ENCODE results near the gene NOTCH1. TPM values are rescaled to one million over a fixed set of nuclear protein-coding genes. Genes with fewer than 3 reads are reported as not detected.

Gene NOTCH1
- polyA plus RNA-seq, 1 donor from 2014 or later, result 0.15 TPM

GRCh38 chr9:136511670-136512592, 33.9 kb downstream of the NOTCH1 start:
- H3K4me3 ChIP-seq (ENCODE audit: low read length), result no peak overlapping the region
- no peak overlapping the region for H3K4me2 ChIP-seq (ENCODE audit: low read length)
- no peaks in the 10 kb centered on the region for H3K79me2 ChIP-seq (replicated peaks; ENCODE audit: insufficient read depth, low read length)
- TF ChIP-seq EZH2 (IDR thresholded peaks at IDR 0.05; ENCODE audit: borderline replicate concordance, insufficient read depth, low read length, poor library complexity, severe bottlenecking) (no peak), TAF1 (IDR thresholded peaks at IDR 0.05; ENCODE audit: low read depth) (no peak), EP300 (conservative IDR thresholded peaks at IDR 0.05; ENCODE audit: poor library complexity, severe bottlenecking) (no peak), REST (IDR thresholded peaks at IDR 0.05; ENCODE audit: borderline replicate concordance) (no peak), RAD21 (conservative IDR thresholded peaks at IDR 0.05) (no peak), POLR2AphosphoS5 (IDR thresholded peaks at IDR 0.05) (no peak), SMC3 (conservative IDR thresholded peaks at IDR 0.05; ENCODE audit: poor library complexity) (no peak), MXI1 (conservative IDR thresholded peaks at IDR 0.05; ENCODE audit: poor library complexity, severe bottlenecking) (no peak), CTCF (IDR thresholded peaks at IDR 0.05; ENCODE audit: poor library complexity, severe bottlenecking) (no peak)
- no peaks in the 10 kb centered on the region for H3K36me3 ChIP-seq (ENCODE audit: insufficient read depth, low read length)
- no peaks in the 10 kb centered on the region for H4K20me1 ChIP-seq (ENCODE audit: insufficient read depth)
- H3F3A ChIP-seq (ENCODE audit: insufficient read depth, low read length, poor library complexity, severe bottlenecking), result no peaks in the 10 kb centered on the region
- no peaks in the 10 kb centered on the region for H3K9me2 ChIP-seq (ENCODE audit: insufficient read depth, low read length)
- H3K27me3 ChIP-seq (ENCODE audit: insufficient read depth, low read depth, low read length), result no peaks in the 10 kb centered on the region
- H3K9me3 ChIP-seq (ENCODE audit: low read length), result no peaks in the 10 kb centered on the region
- H3K9ac ChIP-seq (ENCODE audit: low read length), result no peak overlapping the region
- no peak overlapping the region for H3K27ac ChIP-seq (ENCODE audit: low read length)
- H2AFZ ChIP-seq (ENCODE audit: low read depth, low read length), result no peak overlapping the region

- H3K27ac ChIP-seq (ENCODE audit: low read length), result no peak overlapping the region
- no peaks in the 10 kb centered on the region for H3K9me2 ChIP-seq (ENCODE audit: insufficient read depth, low read length)
- H3F3A ChIP-seq (ENCODE audit: insufficient read depth, low read length, poor library complexity, severe bottlenecking), result no peaks in the 10 kb centered on the region
- no peak overlapping the region for H3K4me2 ChIP-seq (ENCODE audit: low read length)
- H3K9me3 ChIP-seq (ENCODE audit: low read length), result no peaks in the 10 kb centered on the region
- no peaks in the 10 kb centered on the region for H3K79me2 ChIP-seq (replicated peaks; ENCODE audit: insufficient read depth, low read length)
- H3K36me3 ChIP-seq (ENCODE audit: insufficient read depth, low read length), result no peaks in the 10 kb centered on the region
- H3K9ac ChIP-seq (ENCODE audit: low read length), result no peak overlapping the region
- no peaks in the 10 kb centered on the region for H3K27me3 ChIP-seq (ENCODE audit: insufficient read depth, low read depth, low read length)
- no peak overlapping the region for H2AFZ ChIP-seq (ENCODE audit: low read depth, low read length)
- H3K4me3 ChIP-seq (ENCODE audit: low read length), result no peak overlapping the region
- no peak for TF ChIP-seq MXI1 (conservative IDR thresholded peaks at IDR 0.05; ENCODE audit: poor library complexity, severe bottlenecking)
- no peak for TF ChIP-seq POLR2AphosphoS5 (IDR thresholded peaks at IDR 0.05)
- TF ChIP-seq EZH2 (IDR thresholded peaks at IDR 0.05; ENCODE audit: borderline replicate concordance, insufficient read depth, low read length, poor library complexity, severe bottlenecking), result no peak
- no peak for TF ChIP-seq TAF1 (IDR thresholded peaks at IDR 0.05; ENCODE audit: low read depth)
- no peak for TF ChIP-seq RAD21 (conservative IDR thresholded peaks at IDR 0.05)
- TF ChIP-seq EP300 (conservative IDR thresholded peaks at IDR 0.05; ENCODE audit: poor library complexity, severe bottlenecking), result no peak
- no peak for TF ChIP-seq REST (IDR thresholded peaks at IDR 0.05; ENCODE audit: borderline replicate concordance)
- TF ChIP-seq SMC3 (conservative IDR thresholded peaks at IDR 0.05; ENCODE audit: poor library complexity), result no peak
- no peaks in the 10 kb centered on the region for H4K20me1 ChIP-seq (ENCODE audit: insufficient read depth)
Observed at GRCh38 chr9:136511144-136511669, 34.6 kb downstream of the NOTCH1 start.
